Limb (tissue), 2 donors: Measurements from ENCODE around the gene PIAS4.
A peak's percentile ranks its signal among the peaks of the same experiment; 100 is the strongest.

ENCODE experiments used
- DNase-seq, 2 donors: peaks; one replicate each; pipeline ENCODE4 v3.0.0-alpha.2; 2016; ENCODE audit errors: extremely low spot score in 2 of 2

PIAS4 gene

DNA sequence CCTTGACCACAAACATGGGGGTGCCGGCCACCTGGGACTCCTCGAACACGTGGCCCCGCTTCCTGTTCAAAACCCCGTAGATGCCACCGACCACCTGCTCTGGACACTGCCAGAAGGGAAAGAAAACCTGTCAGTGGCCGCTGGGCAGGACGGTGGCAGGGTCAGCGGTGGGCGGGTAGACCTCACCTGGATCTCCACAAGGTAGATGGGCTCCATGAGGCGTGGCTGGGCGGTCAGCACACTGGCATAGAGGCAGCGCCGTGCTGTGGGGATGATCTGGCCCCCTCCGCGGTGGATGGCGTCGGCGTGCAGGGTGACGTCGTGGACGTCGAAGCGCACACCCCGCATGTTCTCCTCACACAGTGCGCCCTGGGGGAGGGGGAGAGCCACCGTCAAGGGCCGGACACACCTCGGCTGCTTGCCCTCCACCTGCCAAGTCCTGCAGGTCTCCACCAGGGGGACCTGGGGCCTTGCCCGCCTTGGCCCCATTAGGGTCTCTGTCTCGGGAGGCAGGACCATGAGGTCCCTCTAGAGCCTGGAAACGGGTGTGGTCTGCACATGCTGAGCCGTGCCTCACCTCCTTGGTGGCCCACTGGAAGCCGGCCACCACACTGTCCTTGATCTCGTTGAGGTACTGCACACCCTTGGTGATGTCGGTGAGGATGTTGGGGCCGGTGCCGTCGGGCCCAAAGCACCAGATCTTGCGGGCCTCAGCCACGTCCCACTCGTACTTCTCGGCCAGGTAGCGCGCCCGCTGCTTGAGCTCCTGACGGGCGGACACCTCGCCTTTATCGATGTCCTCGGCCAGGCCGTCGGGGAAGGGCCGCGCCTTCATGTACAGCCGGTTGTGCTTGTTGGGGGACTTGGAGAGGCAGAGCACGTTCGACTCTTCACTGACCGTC lies 30.0 kb upstream of the PIAS4 start:
- DNase-seq: no peak

DNA sequence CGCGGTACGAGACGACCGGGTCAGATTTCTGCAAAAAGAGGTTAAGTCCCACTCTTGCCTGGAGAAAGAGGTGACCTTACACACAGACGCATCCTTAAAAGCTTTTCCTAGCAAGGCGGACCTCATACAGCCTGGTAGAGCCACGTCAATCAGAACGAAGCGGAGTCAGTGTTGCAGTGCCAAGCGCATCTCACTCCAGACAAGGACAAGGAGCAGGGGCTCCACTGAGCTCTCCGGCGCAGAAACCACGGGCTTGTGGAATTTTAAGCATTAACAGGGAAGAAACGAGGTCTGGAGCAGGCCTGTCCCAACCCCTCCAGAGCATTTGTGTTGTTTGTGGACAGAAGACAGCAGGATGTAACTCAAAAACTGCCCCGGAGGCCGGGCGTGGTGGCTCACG lies 29.4 kb upstream of the PIAS4 start:
- no peak for DNase-seq

DNA sequence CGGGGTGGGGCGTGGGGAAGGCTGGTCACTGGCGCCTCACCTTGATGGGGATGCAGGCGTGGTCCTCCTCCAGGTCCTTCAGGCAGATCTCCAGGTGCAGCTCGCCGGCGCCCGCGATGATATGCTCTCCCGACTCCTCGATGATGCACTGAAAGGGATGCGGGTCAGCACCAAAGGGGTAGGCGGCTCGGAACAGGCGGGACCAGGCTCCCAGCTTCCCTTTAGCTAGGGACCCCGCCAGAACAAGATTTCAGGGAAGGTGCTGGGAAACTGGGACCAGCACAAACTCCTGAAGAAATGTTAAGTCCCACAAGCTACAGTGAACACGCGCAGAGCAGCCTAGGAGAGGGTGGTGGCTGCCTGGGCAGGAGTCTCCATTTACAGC lies 28.3 kb upstream of the PIAS4 start:
- peak in 1 of 2 donors; percentile 29 for DNase-seq

DNA sequence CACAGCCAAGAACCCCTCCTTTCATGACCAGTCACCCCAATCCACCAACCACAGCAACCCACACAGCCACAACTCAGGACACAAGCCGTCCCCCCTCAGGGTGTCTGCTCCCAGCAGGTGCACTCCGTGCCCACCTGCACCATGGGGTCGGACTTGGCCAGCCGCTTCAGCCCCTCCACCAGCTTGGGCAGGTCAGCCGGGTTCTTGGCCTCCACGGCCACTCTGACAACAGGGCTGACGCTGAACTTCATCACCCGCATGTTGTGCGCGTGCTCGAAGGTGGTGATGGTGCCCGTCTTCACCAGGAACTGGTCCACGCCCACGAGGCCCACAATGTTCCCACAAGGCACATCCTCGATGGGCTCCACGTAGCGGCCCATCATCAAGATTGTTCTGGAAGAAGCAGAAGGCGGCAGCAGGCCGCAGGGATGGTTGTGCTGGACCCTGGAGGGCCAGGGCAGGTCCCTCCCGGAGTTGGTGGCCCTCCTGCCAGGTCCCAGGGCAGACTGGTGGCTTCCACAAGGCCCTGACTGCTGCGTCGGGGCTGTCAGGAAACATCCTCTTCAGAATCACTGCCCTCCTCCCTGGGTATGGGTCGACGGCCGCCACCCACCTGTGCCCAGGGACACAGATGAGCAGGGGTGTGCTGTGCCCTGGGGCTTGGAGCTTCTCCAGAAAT lies 27.7 kb upstream of the PIAS4 start:
- peak in 1 of 2 donors; percentile 27 for DNase-seq

DNA sequence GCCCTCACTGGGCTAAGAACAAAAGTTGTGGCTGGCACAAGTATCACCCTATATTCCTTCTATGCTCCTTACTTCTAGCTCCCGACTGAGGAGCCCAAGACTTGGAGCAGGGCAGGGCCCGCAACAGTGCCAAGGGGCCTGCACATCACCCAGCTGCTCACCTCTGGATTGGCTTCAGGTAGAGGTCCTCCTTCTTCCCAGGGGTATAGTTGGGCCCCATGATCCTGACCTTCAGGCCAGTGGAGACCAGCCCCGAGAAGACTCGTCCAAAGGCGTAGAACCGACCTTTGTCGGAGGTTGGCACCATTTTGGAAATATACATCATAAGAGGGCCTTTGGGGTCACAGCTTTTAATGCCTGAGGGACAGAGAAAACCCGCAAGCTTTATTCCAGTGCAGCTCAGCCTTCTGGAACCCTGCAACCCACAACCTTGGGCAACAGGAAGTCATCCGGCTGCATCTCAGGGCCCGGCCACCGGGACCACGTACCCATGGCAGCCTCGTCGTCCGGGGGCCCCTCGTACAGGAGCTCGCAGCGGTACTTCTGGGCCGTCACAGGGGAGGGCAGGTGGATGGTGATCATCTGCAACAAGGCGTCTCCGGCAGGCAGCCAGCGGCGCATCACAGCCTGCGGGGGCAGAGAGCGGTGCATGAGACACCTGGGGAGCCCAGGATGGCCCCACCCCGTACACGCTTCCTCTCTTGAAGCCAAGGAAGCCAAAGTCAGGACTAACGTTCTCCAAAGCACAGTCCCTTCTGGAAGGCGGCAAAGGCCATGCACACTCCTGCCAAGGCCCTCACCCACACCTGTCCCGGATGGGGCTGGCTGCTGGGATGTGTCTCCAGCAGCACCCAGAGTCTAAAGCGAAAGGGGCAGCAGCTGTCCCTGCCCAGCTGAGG lies 26.9 kb upstream of the PIAS4 start:
- DNase-seq: peak in 1 of 2 donors; percentile 27

DNA sequence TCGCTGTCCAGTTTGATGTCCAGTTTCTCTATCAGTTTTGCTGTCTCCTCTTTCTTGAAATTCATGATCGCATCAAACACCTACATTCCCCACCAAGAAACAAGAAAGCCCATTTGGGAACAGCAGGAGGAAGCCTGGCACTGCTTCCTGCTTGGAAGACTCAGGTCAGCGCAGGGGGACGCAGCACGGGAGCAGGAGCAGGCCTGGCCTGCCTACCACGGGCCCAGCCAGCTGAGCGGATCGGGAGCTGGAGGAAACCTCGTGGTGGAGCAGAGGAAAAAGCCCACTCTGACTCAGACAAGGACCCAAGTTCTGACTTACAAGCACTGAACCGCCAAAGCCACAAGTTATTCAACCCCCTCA lies 26.2 kb upstream of the PIAS4 start:
- no peak for DNase-seq

DNA sequence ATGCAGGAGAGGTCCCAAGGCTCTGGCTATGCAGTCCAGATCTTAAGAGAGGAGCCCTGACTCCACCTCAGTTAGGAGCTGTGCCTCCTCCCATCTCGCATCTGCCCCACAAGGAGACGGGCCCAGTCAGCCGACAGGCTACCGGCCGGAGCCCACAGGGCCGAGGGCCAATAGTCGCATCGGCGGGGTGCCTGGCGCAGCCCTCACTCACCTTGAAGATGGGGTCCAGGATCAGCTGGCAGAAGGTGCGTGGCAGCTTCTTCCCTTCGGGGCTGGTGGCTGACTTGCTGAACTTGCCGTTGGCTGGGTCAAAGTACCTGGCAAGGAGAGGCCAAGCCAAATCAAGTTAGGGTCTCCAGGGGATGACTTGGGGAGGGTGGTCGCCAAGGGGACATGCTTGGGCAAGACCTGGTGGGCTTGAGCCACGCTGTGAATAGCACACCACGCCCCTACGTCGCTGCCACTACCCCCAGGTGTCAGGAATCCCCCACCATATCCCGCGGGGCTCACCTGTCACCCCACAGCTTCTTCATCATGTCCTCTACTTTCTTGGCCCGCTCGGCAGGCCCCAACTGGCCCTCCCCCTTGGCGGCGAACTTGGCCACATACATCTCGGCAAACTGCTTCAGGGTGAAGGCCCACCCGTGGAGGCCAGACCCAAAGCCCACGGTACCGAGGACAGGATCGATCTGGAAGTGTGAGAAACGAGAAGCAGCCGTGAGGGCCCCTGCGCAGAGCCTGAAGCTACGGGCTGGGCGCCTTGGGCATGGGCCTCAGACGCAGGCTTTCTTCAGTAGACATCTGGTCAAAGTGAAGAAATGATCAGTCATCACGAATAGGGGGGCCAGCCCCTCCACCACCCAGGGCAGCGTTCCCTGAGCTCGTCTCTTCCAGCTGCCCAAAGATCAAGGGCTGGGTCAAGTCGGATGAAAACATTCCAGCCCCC lies 25.5 kb upstream of the PIAS4 start:
- DNase-seq: no peak

DNA sequence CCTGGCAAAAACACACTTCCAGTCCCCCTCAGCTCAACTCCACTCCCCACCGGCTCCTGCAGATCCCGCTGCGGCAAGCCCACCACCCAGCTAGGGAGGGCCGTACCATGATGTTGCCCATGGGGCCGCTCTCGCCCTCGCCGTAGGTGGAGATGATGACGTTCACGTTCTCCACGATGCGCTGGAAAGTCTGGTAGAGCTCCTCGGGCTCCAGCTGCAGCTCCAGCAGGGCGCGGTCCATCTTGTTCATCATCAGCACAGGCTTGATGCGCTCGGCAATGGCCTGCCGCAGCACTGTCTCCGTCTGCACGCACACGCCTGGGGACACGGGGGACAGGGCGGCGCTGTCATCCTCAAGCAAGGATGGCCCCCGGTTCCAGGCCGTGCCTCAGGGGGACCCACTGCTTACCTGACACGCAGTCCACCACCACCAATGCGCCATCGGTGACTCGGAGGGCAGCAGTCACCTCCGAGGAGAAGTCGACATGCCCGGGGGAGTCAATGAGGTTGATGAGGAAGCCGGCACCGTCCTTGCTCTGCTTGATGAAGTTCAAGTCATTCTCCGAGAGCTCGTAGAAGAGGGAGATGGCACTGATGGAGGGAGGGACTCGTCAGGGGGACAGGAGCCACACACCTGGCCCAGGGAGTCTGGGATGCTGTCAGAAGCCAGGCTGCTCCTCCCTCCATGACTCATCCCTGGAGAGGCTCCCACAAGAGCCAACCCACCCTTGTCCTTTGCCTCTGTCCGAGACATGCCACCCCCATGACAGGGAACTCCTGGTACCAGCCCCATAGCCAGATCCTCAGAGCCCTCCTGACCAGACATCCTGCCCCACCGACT lies 24.6 kb upstream of the PIAS4 start:
- DNase-seq: no peak

DNA sequence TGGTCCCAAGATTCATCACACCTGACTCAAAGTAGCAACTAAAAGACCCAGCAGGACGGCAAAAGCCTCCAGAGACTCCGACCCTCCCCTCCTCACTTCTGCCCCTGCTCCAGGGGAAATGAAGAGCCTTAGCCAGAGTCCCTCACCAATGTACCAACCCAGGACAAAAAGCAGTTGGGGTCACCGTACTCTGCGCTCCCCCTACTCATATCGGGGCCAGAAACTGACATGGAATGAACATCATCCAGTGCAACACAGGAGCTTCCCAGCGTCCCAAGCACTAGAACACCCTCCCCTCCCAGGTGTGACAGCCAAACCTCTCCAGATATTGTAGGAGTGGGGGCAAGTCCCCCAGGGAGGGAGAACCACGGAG lies 24.0 kb upstream of the PIAS4 start:
- DNase-seq: no peak

DNA sequence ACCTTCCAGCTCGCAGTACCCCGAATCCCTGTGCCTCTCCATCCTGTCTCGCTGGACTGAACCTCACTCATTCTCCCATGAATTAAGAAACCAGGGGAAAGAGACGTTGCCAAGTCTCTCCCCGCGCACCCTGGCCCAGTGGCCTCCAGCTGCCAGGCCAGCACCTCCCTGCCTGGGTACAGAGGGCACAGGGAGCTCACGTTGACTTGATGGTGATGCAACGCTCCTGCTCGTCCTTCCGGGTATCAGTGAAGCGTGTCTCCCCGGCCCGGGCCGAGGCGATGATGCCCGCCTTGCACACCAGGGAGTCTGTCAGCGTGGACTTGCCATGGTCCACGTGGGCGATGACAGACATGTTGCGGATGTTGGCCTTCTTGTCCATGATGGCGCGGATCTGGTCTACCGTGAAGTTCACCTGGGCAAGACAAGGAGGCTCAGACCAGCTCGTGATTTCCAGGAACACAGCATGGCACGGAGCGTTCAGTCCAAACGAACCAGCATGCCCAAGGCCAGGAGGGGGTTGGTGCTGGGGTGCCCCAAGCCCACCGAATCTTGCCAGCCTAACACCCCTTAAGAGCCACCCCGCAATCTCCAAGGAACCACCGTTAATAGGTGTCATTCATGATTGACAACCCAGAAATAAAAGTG lies 23.5 kb upstream of the PIAS4 start:
- peak in 1 of 2 donors; percentile 25 for DNase-seq

DNA sequence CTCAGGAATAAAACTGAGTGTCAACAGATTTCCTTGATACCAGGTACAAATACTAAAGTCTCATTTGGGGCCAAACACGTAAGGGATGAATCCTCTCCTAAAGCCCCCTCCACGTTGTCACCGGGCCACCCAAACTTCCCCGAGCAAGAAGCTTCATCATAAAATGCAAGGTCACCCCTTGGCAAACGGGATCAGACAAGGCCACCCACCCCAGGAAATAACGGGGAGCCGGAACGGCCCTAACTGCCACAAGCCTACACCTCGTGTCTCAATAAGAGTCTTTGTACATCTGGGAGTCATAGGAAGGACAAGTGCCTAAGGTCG lies 23.0 kb upstream of the PIAS4 start:
- no peak for DNase-seq

DNA sequence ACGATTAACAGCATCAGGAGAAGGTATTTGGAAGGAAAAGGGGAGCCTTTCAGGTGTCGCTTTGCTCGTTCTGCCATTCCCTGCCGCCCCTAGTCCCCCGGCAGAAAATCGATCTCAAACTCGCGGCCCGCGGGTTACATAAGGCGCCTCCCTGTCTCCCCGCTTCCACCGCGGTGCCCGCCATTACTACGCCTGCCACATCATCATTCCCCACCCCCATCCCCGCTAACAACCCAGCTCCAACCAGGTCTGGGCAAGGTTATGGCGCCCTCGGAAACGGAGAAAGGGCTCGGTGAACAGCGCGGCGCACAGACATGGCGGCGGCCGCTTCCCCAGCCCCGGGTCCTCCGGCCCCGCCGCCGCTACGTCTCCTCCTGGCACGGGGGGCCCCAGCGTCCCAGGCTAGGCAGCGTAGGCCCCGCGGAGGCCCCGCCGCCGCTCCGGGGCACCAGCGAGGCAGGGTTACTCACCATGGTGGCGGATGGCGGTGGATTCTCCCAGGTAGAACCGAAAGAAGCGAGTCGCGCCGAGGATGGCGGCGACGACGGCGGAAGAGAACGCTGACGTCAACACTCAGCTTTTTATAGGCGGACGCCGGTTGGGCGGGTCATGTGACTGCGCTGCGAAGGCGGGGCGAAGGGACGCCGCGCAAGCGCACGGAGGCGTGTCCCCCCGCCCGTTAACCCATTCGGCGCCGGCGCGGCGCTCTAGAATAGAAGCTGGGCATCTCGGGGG lies 22.5 kb upstream of the PIAS4 start, which contains the start of gene EEF2:
Gene EEF2, minus strand, starts transcription at position 556 of the 735 bp plus-strand sequence. Its CDS starts 83 bp downstream, at position 473.
- peak; percentile 93 to 95 for DNase-seq

DNA sequence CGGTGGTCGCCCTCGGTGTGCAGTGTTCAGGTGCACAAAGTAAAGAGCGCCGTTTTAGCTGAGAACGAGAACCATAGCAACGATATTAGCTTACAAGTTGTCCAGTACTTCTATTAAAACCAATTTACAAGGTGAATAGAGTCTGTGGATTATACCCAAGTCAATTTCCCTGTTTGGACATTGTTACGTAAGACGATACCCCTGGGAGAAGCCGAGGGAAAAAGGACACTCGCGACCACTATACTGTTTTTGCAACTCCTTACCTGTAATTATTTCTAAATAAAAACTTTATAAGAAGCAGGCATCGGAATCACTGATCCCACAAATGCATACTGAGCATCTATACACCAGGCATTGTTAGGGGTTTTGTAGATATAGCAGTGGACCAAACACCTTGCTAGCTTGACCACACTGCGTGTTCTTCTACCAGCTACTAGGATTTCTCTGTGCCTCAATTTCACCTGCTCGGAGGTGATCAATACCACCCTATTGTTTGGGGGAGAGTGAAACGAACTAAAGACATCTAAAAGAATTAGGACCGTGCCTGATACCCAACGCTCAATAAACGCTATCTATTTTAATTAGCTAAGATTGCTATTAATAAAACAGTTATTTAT lies 21.8 kb upstream of the PIAS4 start:
- no peak for DNase-seq

DNA sequence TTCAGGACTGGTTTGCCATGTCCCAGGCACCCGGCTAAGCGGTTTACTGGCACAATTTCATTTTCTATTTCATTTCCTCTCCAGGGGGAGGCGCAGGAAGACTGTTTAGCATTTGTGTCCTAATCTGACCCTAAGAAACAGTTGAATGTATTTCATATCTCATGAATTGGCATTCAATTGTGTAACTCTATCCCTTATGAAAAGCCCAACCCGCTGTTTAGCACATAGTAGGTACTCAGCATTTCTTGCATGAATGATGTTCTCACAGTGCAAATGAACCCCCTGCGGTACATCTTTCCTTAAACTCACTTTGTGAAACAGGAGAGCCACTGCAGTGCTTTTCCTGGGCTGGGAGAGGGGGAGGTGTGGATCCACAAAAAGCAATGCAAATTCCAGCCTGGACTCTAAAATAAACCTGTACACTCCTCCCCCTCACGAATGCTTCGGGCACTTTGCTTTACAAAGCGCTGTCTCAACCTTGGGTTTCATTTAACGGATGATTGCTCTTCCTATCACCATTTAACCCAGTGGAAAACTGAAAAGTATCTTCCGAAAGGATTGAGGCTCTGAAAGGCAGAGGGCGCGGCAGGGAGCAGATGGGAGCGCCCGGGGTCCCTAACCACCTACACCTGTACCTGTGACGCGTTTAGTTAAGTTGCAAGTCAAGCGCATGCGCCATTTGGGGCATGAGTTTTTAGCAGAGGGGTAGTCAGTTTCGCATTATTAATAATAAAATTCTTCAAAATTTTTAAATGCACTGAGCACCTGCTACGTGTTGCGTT lies 21.1 kb upstream of the PIAS4 start:
- DNase-seq: peak; percentile 52 to 67

DNA sequence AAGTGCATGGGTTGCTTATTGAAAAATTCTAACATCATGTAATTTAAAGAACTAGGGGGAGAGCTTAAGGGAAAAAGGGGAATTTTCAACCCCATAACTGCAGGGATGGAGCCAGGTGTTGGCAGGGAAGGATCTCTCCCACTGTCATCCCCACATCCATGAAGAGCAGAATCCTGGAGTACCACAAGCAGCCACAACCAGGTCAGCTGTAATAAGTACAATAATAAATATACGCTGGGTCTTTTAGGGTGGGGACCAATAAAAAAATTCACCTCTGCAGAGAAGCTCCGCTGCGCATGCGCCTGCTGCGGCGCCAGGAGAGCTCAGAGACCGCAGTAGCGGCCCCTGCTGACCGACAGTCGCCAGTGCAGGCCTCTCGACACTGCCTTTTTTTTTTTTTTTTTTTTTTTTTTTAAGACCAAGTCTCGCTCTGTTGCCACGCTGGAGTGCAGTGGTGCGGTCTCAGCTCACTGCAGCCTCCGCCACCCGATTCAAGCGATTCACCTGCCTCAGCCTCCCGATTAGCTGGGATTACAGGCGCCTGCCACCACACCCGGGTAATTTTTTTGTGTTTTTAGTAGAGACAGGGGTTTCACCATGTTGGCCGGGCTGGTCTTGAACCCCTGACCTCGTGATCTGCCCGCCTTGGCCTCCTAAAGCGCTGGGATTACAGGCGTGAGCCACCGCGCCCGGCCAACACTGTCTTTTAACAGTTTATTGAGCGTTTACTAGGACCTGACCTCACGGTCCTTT lies 19.7 kb upstream of the PIAS4 start:
- DNase-seq: peak; percentile 88 to 91

DNA sequence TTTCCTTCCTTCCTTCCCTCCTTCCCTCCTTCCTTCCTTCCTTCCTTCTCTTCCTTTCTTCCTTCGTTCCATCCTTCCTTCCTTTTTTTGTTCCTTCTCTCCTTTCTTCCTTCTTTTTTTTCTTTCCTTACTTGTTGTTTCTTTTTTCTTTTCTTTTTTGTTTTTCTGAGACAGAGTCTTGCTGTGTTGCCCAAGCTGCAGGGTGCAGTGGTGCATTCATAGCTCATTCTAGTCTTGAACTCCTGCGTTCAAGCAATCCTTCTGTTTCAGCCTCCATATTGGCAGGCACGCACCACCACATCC lies 16.8 kb upstream of the PIAS4 start:
- no peak for DNase-seq

DNA sequence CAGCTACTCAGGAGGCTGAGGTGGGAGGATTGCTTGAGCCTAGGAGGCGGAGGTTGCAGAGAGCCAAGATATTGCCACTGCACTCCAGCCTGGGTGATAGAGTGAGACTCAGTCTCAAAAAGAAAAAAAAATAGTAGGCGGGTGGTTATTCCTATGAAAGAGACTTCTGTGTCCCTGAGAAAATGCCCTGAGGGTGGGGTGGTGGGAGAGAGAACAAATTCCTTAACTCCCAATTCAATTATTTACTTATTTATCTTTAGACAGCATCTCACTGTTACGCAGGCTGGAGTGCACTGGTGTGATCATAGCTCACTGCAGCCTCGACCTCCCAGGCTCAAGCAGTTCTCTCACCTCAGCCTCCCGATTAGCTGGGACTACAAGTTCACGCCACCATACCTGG lies 11.9 kb upstream of the PIAS4 start:
- DNase-seq: no peak
